Fibroblast of lung (primary cell): ENCODE data around the gene RGS3. TPM values are rescaled to one million over a fixed set of nuclear protein-coding genes. Genes with fewer than 3 reads are reported as not detected.

Experiments used
- DNase-seq, 2 donors: peaks; one replicate each; pipeline versions ENCODE4 v3.0.0 to v3.0.0-alpha.2; 2010; ENCODE audit warnings: low read depth in 2 of 2
- H2AFZ ChIP-seq: 2 replicates; pipeline ENCODE4 v1.5.1; 2012; ENCODE audit warnings: low read length, control low read depth, inconsistent platforms
- H3K27ac ChIP-seq: 2 replicates; pipeline ENCODE4 v1.5.1; 2011; ENCODE audit warnings: low read length, control low read depth; ENCODE audit not compliant: insufficient read depth
- H3K27me3 ChIP-seq: 2 replicates; pipeline ENCODE4 v1.5.1; 2011; ENCODE audit warnings: mild to moderate bottlenecking, low read length; ENCODE audit not compliant: control insufficient read depth, insufficient read depth
- H3K36me3 ChIP-seq: 2 replicates; pipeline ENCODE4 v1.5.1; 2011; ENCODE audit warnings: low read length; ENCODE audit not compliant: control insufficient read depth, insufficient read depth
- H3K4me1 ChIP-seq: 2 replicates; pipeline ENCODE4 v1.5.1; 2011; ENCODE audit warnings: low read length; ENCODE audit not compliant: control insufficient read depth, insufficient read depth; ENCODE audit errors: extremely low read depth
- H3K4me2 ChIP-seq: 2 replicates; pipeline ENCODE4 v1.5.1; 2011; ENCODE audit warnings: low read length, control low read depth; ENCODE audit not compliant: insufficient read depth; ENCODE audit errors: extremely low read depth
- H3K4me3 ChIP-seq, 4 experiments: fragments of 200-600 bp in 1 of 4; sonication (generic) in 1 of 4; replicated peaks in 1 of 4; 2 replicates each; pipeline ENCODE4 v1.5.1; 2011 to 2016; ENCODE audit warnings: low read length in 4 of 4, low read depth in 3 of 4, mild to moderate bottlenecking in 3 of 4, control low read depth in 2 of 4, inconsistent platforms in 1 of 4, mixed read lengths in 1 of 4; ENCODE audit not compliant: insufficient read depth in 1 of 4; ENCODE audit errors: control extremely low read depth in 1 of 4
- H3K79me2 ChIP-seq: 2 replicates; pipeline ENCODE4 v1.5.1; 2012; ENCODE audit warnings: mild to moderate bottlenecking, low read length, inconsistent platforms; ENCODE audit not compliant: control insufficient read depth, insufficient read depth
- H3K9ac ChIP-seq: 2 replicates; pipeline ENCODE4 v1.5.1; 2011; ENCODE audit warnings: mild to moderate bottlenecking, low read length, control low read depth; ENCODE audit not compliant: insufficient read depth
- H3K9me3 ChIP-seq: 2 replicates; pipeline ENCODE4 v1.5.1; 2012; ENCODE audit warnings: low read depth, low read length; ENCODE audit not compliant: control insufficient read depth, insufficient read depth
- H4K20me1 ChIP-seq: 2 replicates; pipeline ENCODE4 v1.5.1; 2011; ENCODE audit warnings: low read length; ENCODE audit not compliant: control insufficient read depth, insufficient read depth; ENCODE audit errors: extremely low read depth
- EZH2 ChIP-seq: IDR thresholded peaks from 2 replicates; pipeline ENCODE4 v1.5.1; 2012; ENCODE audit warnings: low read length, control low read depth, mild to moderate bottlenecking; ENCODE audit errors: missing control alignments
- polyA plus RNA-seq, 2 donors: library from polyadenylated mRNA; depleted of rRNA in 1 of 2; stranded (reverse) in 1 of 2; unstranded in 1 of 2; fragments of >200 nt; gene quantifications; 2 replicates each; pipeline ENCODE4 v1.2.1, GENCODE V29; 2011 to 2012; ENCODE audit warnings: missing spikeins in 1 of 2
- total RNA-seq: library from RNA; depleted of rRNA; stranded (reverse); fragments of >200 nt; gene quantifications from 2 replicates; pipeline ENCODE4 v1.2.1, GENCODE V29; 2014
- TF ChIP-seq, protein P1 (sequence below), 2 donors: IDR thresholded peaks in 1 of 2; conservative IDR thresholded peaks in 1 of 2; 1 replicate in 1 of 2; 2 replicates in 1 of 2; pipeline ENCODE4 v1.5.1; 2011 to 2012; ENCODE audit warnings: low read length in 2 of 2, control low read depth in 1 of 2, inconsistent platforms in 1 of 2, low read depth in 1 of 2, mild to moderate bottlenecking in 1 of 2

RGS3 gene
- total and polyA plus RNA-seq, 2 donors (not counting 1 experiment from before 2014, with no cell fraction given): 48.1 to 74.3 TPM

DNA sequence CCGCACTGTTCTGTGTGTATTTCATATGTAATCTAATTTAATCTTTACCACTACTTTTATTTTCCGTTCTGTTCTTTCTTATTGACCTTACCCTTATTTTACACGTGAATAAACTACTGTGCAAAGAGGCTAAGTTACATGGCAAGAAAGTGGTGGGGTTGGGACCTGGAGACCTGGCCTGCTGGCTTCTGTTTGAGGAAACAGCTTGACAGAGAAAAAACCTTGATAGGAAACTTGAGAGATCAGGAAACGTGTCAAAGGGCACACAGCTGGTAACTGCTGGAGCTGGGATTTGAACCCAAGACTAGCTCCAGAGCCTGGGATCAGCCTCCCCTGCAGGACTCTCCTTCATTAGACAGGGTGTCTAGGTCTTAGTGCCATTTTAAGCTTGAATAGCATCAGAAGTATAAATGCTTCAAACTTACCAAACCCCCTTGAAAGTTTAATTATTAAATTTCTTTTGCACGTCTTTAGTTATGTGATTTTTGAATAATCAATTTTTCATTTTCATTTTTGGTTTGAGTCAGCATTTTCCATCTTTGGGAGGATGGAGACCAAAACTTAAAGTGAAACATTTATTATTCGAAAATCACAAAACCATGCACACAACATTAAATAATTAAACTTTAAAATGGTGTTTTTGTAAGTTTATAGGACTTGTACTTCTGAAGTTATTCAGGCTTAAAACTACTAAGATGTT is 129.5 kb downstream of the RGS3 start:
- Histone ChIP-seq H3K9me3 (no peaks in the 10 kb centered on the region), H3K4me2 (peak overlapping the region; percentile 26), H3K79me2 (peaks cover 41% of the 10 kb centered on the region), H2AFZ (no peak overlapping the region), H3K36me3 (peaks cover 20% of the 10 kb centered on the region), H3K4me1 (peaks cover 29% of the 10 kb centered on the region), H3K9ac (no peak overlapping the region), H3K27me3 (no peaks in the 10 kb centered on the region), H3K4me3 (no peak overlapping the region), H4K20me1 (no peaks in the 10 kb centered on the region), H3K27ac (peak overlapping the region; percentile 72)
- TF ChIP-seq, protein P1, sequence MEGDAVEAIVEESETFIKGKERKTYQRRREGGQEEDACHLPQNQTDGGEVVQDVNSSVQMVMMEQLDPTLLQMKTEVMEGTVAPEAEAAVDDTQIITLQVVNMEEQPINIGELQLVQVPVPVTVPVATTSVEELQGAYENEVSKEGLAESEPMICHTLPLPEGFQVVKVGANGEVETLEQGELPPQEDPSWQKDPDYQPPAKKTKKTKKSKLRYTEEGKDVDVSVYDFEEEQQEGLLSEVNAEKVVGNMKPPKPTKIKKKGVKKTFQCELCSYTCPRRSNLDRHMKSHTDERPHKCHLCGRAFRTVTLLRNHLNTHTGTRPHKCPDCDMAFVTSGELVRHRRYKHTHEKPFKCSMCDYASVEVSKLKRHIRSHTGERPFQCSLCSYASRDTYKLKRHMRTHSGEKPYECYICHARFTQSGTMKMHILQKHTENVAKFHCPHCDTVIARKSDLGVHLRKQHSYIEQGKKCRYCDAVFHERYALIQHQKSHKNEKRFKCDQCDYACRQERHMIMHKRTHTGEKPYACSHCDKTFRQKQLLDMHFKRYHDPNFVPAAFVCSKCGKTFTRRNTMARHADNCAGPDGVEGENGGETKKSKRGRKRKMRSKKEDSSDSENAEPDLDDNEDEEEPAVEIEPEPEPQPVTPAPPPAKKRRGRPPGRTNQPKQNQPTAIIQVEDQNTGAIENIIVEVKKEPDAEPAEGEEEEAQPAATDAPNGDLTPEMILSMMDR (conservative IDR thresholded peaks at IDR 0.05 in 1 of 2, IDR thresholded peaks at IDR 0.05 in 1 of 2; ENCODE audit: low read depth in 1 of 2, low read length in 2 of 2): no peak
- TF ChIP-seq EZH2: no peak
- no peak for DNase-seq

DNA sequence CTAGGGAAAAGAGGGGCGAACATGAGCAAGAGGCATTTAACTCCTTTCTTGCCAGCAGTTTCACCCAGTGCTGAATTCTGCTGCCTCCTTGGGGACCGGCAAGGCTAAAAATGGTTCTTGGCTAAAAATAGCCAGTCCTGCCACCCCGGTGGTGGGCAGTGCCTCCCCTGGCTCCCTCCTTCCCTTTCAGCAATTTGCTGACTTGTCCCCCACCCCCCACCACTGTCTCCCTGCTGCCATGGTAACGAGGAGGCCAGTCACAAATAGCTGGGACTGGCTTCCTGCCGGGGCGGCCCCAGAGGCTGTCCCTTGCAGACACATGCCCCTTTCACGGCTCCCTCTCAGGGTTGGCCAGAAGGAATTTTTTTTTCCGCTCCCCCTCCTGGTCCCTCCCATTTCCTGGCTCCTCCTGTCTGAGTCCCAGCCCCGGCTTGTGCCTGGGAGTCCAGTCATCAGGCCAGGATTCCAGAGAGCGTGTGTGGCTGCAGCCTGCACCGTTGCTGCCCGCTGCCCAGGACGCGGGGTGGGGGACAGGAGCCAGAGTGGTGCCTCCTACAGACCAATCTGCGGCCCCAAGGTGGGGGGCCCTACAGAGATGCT is 130.3 kb downstream of the RGS3 start:
- Histone ChIP-seq H2AFZ (no peak overlapping the region), H4K20me1 (no peaks in the 10 kb centered on the region), H3K79me2 (peaks cover 41% of the 10 kb centered on the region), H3K27ac (peak overlapping the region; percentile 91), H3K4me3 (peak overlapping the region; percentile 73 to 90 (median 82)), H3K4me2 (peak overlapping the region; percentile 98), H3K36me3 (peaks cover 20% of the 10 kb centered on the region), H3K9ac (peak overlapping the region; percentile 89), H3K9me3 (no peaks in the 10 kb centered on the region), H3K27me3 (no peaks in the 10 kb centered on the region), H3K4me1 (peaks cover 32% of the 10 kb centered on the region)
- peak; percentile 96 to 98 for DNase-seq
- TF ChIP-seq EZH2: no peak
- TF ChIP-seq, protein P1 (conservative IDR thresholded peaks at IDR 0.05 in 1 of 2, IDR thresholded peaks at IDR 0.05 in 1 of 2; ENCODE audit: low read depth in 1 of 2, low read length in 2 of 2): no peak

DNA sequence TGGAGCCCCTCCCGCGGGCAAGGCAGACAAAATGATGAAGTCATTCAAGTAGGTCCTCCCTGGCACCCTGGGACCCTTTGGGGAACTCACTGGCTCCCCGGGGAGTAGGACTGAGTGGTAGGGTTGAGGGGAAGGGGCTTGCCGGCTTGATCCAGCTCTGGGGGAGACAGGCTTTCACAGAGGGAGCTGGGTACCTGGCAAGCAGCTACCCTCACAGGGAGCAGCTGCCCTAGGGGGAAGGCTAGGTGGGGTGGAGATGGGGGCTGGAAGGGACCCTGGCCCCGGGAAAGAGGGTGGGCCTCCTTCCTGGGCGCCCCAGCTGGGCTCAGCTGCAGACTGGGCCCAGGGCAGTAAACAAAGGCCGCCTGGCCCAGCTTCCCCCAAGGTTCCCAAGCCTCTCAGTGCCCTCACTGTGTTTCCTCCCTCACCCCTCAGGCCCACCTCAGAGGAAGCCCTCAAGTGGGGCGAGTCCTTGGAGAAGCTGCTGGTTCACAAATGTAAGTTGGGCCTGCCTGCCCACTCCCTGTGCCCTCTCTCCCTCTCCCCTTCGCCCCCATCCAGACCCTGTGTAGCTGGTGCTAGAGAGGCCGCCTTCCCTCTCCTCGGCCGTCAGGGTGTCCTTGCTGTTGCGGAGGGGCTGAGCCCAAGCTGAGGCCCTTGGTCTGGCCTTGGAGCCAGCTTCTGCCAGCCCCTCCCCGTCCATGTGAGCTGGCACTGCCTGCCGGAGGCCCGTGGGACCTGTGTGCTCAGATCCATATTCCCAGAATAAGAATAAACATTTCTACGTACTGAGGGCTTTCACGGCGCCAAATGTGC is 131.2 kb downstream of the RGS3 start:
- Histone ChIP-seq H3K9ac (peak overlapping the region; percentile 89), H2AFZ (no peak overlapping the region), H3K4me2 (peak overlapping the region; percentile 98), H3K27ac (peak overlapping the region; percentile 91), H4K20me1 (no peaks in the 10 kb centered on the region), H3K79me2 (peaks cover 41% of the 10 kb centered on the region), H3K27me3 (no peaks in the 10 kb centered on the region), H3K4me3 (peak overlapping the region; percentile 73 to 90 (median 82)), H3K4me1 (peaks cover 37% of the 10 kb centered on the region), H3K9me3 (no peaks in the 10 kb centered on the region), H3K36me3 (peaks cover 20% of the 10 kb centered on the region)
- TF ChIP-seq EZH2: no peak
- TF ChIP-seq, protein P1 (conservative IDR thresholded peaks at IDR 0.05 in 1 of 2, IDR thresholded peaks at IDR 0.05 in 1 of 2; ENCODE audit: low read depth in 1 of 2, low read length in 2 of 2): no peak
- DNase-seq: no peak
